ENCODE measurements around the gene CD80. TPM values are rescaled to one million over a fixed set of nuclear protein-coding genes. Genes with fewer than 3 reads are reported as not detected.

Gene CD80
- polyA plus RNA-seq, 4 donors: 0.21 to 0.53 (median 0.27) TPM; not detected in 1

DNA sequence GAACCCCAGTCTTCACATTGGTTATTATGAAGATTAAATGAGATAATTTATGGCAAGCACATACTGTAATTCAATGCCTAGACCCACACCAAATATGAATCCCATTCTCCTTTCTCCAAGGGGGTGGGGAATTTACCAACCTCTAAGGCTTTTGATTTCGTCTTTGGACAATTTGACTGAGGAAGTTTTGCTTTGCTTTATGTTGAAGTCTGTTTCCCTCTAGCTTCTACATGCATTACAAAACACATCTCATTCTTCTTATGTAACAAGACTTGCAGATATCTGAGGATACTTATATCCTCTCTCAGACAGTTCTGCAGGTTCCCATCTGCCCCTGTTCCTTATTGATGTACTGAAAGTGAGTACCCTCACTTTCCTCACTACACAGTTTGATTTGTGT, 12.2 kb downstream of the CD80 start:
- FAIRE-seq (no peak), DNase-seq (no peak)
- 70 to 94% (median 76%) methylated on average over 1 of the region's 1 CpG for WGBS, 3 donors

DNA sequence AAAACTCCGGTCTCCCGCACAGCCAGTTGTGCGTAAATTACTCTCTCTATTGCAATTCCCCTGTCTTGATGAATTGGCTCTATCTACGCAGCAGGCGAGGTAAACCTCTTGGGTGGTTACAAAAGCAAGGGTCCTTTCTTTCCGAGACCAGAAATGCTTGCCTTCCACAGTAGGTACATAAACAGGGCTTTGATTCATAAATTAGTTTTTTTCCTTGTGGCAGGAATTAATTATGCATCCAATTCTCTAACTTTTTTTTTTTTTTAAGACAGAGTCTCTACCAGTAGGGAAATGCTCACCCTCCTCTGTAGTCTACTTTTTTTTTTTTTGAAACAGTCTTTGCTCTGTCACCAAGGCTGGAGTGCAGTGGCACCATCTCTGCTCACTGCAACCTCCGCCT, 16.3 kb downstream of the CD80 start:
- Histone ChIP-seq H3K4me3 (ENCODE audit: low read depth in 1 of 3, low read length in 3 of 3) (no peak overlapping the region), H3K4me1 (ENCODE audit: control insufficient read depth in 3 of 3, insufficient read depth in 2 of 3, low read depth in 1 of 3, low read length in 2 of 3) (no peaks in the 10 kb centered on the region), H3K27me3 (ENCODE audit: control insufficient read depth in 3 of 3, insufficient read depth in 3 of 3, low read length in 3 of 3) (no peaks in the 10 kb centered on the region), H3K9me3 (ENCODE audit: control insufficient read depth in 2 of 2, insufficient read depth in 1 of 2, low read depth in 1 of 2, low read length in 1 of 2) (peaks cover 0 to 8% of the 10 kb centered on the region in 2 donors), H3K36me3 (ENCODE audit: control insufficient read depth in 3 of 3, insufficient read depth in 2 of 3, low read depth in 1 of 3, low read length in 3 of 3) (no peaks in the 10 kb centered on the region), H3K27ac (ENCODE audit: low read depth in 1 of 3, low read length in 2 of 3) (no peak overlapping the region)
- FAIRE-seq (no peak), DNase-seq (no peak)
- 84 to 94% (median 90%) methylated on average over 7 of the region's 7 CpGs for WGBS, 3 donors

More for the DNA sequence above, 12.2 kb downstream of the CD80 start:
- Histone ChIP-seq H3K27ac (ENCODE audit: low read depth in 1 of 3, low read length in 2 of 3) (no peak overlapping the region), H3K9me3 (ENCODE audit: control insufficient read depth in 2 of 2, insufficient read depth in 1 of 2, low read depth in 1 of 2, low read length in 1 of 2) (peaks cover 0 to 8% of the 10 kb centered on the region in 2 donors), H3K4me3 (ENCODE audit: low read depth in 1 of 3, low read length in 3 of 3) (no peak overlapping the region), H3K4me1 (ENCODE audit: control insufficient read depth in 3 of 3, insufficient read depth in 2 of 3, low read depth in 1 of 3, low read length in 2 of 3) (no peaks in the 10 kb centered on the region), H3K27me3 (ENCODE audit: control insufficient read depth in 3 of 3, insufficient read depth in 3 of 3, low read length in 3 of 3) (no peaks in the 10 kb centered on the region), H3K36me3 (ENCODE audit: control insufficient read depth in 3 of 3, insufficient read depth in 2 of 3, low read depth in 1 of 3, low read length in 3 of 3) (no peaks in the 10 kb centered on the region)

DNA sequence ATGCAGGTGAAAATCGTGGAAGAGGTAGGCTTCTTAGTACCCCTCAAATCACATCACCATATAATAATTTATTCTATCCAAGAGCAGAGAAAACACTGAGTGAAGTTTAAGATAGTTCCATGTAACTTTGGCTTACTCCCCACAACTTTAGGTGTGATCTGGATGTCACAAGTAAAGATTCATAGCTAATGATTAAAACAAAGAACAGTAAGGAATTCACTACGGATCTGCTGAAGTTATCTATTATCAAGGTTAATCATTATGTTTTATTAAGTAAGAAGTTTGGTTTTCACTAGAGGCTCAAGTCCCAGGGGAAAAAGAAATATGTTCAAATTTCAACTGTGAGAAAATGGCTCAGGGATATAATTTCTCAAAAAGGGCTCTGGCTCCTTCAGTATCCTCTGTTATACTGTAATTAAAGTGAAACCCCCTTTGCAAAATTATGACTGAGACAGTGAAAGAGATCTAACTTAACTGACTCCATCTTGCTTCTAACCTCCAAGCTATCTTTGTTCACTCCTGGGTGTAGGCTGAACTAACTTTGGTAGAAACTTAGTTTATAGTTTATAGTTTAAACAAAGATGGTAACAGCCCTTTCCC, 17.1 kb downstream of the CD80 start:
- no peak for FAIRE-seq
- H3K4me3 ChIP-seq (ENCODE audit: low read depth in 1 of 3, low read length in 3 of 3): no peak overlapping the region
- H3K4me1 ChIP-seq (ENCODE audit: control insufficient read depth in 3 of 3, insufficient read depth in 2 of 3, low read depth in 1 of 3, low read length in 2 of 3): no peaks in the 10 kb centered on the region
- H3K27me3 ChIP-seq (ENCODE audit: control insufficient read depth in 3 of 3, insufficient read depth in 3 of 3, low read length in 3 of 3): no peaks in the 10 kb centered on the region
- H3K9me3 ChIP-seq (ENCODE audit: control insufficient read depth in 2 of 2, insufficient read depth in 1 of 2, low read depth in 1 of 2, low read length in 1 of 2): peaks cover 0 to 8% of the 10 kb centered on the region in 2 donors
- 37 to 53% (median 38%) methylated on average over 2 of the region's 2 CpGs for WGBS, 3 donors
- no peaks in the 10 kb centered on the region for H3K36me3 ChIP-seq (ENCODE audit: control insufficient read depth in 3 of 3, insufficient read depth in 2 of 3, low read depth in 1 of 3, low read length in 3 of 3)
- no peak for DNase-seq
- no peak overlapping the region for H3K27ac ChIP-seq (ENCODE audit: low read depth in 1 of 3, low read length in 2 of 3)

DNA sequence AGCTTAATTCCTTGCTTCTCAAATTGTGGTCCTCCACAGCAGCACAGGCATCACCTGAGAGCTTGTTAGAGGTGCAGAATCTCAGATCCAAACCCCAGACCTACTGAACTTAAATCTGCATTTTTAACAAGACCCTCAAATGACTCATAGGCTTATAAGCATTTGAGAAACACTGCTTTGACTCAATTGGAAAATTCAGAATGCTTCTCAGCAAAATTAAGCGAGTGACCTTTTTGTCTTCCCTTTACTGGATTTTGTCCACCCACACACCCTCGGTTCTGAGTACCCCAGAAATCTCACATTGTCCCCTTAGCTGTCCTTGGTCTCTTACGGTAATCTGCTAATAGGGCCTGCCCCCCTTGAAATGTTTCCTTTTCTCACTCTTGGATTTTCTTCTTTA, 17.9 kb downstream of the CD80 start:
- no peak overlapping the region for H3K4me3 ChIP-seq (ENCODE audit: low read depth in 1 of 3, low read length in 3 of 3)
- no peaks in the 10 kb centered on the region for H3K4me1 ChIP-seq (ENCODE audit: control insufficient read depth in 3 of 3, insufficient read depth in 2 of 3, low read depth in 1 of 3, low read length in 2 of 3)
- no peak for DNase-seq
- peaks cover 0 to 8% of the 10 kb centered on the region in 2 donors for H3K9me3 ChIP-seq (ENCODE audit: control insufficient read depth in 2 of 2, insufficient read depth in 1 of 2, low read depth in 1 of 2, low read length in 1 of 2)
- WGBS, 3 donors: 61 to 70% (median 67%) methylated on average over 3 of the region's 3 CpGs
- no peak overlapping the region for H3K27ac ChIP-seq (ENCODE audit: low read depth in 1 of 3, low read length in 2 of 3)
- no peak for FAIRE-seq
- no peaks in the 10 kb centered on the region for H3K27me3 ChIP-seq (ENCODE audit: control insufficient read depth in 3 of 3, insufficient read depth in 3 of 3, low read length in 3 of 3)
- no peaks in the 10 kb centered on the region for H3K36me3 ChIP-seq (ENCODE audit: control insufficient read depth in 3 of 3, insufficient read depth in 2 of 3, low read depth in 1 of 3, low read length in 3 of 3)

DNA sequence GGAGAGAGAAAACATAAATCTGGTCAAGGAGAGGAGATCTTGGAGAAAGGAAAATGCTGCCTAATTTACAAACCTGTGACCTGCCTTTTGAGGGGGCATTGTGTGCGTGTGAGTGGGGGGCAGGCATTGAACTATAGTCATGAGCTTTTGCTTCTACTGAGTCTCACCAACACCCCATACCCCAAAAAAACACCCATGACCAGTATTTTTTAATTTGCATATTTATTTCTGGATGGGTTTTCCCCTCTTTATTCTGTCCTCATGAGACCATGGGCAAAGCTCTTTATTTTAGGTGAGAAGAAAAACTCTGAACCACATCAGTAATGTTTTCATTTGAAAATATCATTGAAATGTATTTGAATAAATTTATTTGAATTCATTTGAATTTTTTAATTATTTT, 20.6 kb downstream of the CD80 start:
- Histone ChIP-seq H3K36me3 (ENCODE audit: control insufficient read depth in 3 of 3, insufficient read depth in 2 of 3, low read depth in 1 of 3, low read length in 3 of 3) (no peaks in the 10 kb centered on the region), H3K4me3 (ENCODE audit: low read depth in 1 of 3, low read length in 3 of 3) (no peak overlapping the region), H3K27me3 (ENCODE audit: control insufficient read depth in 3 of 3, insufficient read depth in 3 of 3, low read length in 3 of 3) (no peaks in the 10 kb centered on the region), H3K4me1 (ENCODE audit: control insufficient read depth in 3 of 3, insufficient read depth in 2 of 3, low read depth in 1 of 3, low read length in 2 of 3) (no peaks in the 10 kb centered on the region), H3K9me3 (ENCODE audit: control insufficient read depth in 2 of 2, insufficient read depth in 1 of 2, low read depth in 1 of 2, low read length in 1 of 2) (peaks cover 0 to 8% of the 10 kb centered on the region in 2 donors), H3K27ac (ENCODE audit: low read depth in 1 of 3, low read length in 2 of 3) (no peak overlapping the region)
- WGBS, 3 donors: 80 to 88% (median 80%) methylated on average over 1 of the region's 1 CpG
- no peak for DNase-seq
- FAIRE-seq: no peak

DNA sequence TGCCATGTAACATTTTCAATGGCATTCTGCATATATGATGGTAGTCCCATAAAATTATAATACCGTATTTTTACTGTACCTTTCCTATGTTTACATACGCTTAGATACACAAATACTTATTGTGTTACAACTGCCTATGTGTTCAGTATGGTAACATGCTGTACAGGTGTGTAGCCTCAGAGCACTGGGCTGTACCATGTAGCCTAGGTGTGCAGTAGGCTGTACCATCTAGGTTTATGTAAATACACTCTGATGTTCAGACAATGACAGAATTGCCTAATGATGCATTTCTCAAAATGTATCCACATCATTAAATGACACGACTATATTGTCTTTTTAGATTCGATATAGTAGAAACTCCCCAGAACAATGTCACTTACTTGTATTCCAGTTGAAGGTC, 22.7 kb downstream of the CD80 start:
- Histone ChIP-seq H3K4me1 (ENCODE audit: control insufficient read depth in 3 of 3, insufficient read depth in 2 of 3, low read depth in 1 of 3, low read length in 2 of 3) (no peaks in the 10 kb centered on the region), H3K27ac (ENCODE audit: low read depth in 1 of 3, low read length in 2 of 3) (no peak overlapping the region), H3K27me3 (ENCODE audit: control insufficient read depth in 3 of 3, insufficient read depth in 3 of 3, low read length in 3 of 3) (no peaks in the 10 kb centered on the region), H3K36me3 (ENCODE audit: control insufficient read depth in 3 of 3, insufficient read depth in 2 of 3, low read depth in 1 of 3, low read length in 3 of 3) (no peaks in the 10 kb centered on the region), H3K9me3 (ENCODE audit: control insufficient read depth in 2 of 2, insufficient read depth in 1 of 2, low read depth in 1 of 2, low read length in 1 of 2) (no peaks in the 10 kb centered on the region), H3K4me3 (ENCODE audit: low read depth in 1 of 3, low read length in 3 of 3) (no peak overlapping the region)
- FAIRE-seq (no peak), DNase-seq (no peak)
- 89 to 93% (median 91%) methylated on average over 4 of the region's 4 CpGs for WGBS, 3 donors

DNA sequence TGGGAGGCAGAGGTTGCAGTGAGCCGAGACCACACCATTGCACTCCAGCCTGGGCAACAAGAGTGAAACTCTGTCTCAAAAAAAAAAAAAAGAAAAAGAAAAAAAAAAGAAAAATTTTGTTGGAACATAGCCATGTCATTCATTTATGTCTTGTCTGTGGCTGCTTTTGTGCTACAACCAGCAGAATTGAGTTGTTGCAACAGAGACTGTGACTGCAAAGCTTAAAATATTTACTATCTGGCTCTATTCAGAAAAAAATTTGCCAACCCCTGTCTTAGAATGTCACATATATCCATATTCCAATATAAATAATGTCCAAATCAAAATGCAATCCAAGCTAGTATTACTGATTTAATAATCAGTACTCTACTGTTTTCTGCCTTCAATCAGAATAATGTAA, 25.1 kb downstream of the CD80 start:
- H3K4me1 ChIP-seq (ENCODE audit: control insufficient read depth in 3 of 3, insufficient read depth in 2 of 3, low read depth in 1 of 3, low read length in 2 of 3): no peaks in the 10 kb centered on the region
- no peak overlapping the region for H3K27ac ChIP-seq (ENCODE audit: low read depth in 1 of 3, low read length in 2 of 3)
- 76 to 100% (median 100%) methylated on average over 1 of the region's 1 CpG for WGBS, 3 donors
- DNase-seq (no peak), FAIRE-seq (no peak)
- no peaks in the 10 kb centered on the region for H3K36me3 ChIP-seq (ENCODE audit: control insufficient read depth in 3 of 3, insufficient read depth in 2 of 3, low read depth in 1 of 3, low read length in 3 of 3)
- H3K27me3 ChIP-seq (ENCODE audit: control insufficient read depth in 3 of 3, insufficient read depth in 3 of 3, low read length in 3 of 3): no peaks in the 10 kb centered on the region
- H3K4me3 ChIP-seq (ENCODE audit: low read depth in 1 of 3, low read length in 3 of 3): no peak overlapping the region
- H3K9me3 ChIP-seq (ENCODE audit: control insufficient read depth in 2 of 2, insufficient read depth in 1 of 2, low read depth in 1 of 2, low read length in 1 of 2): no peaks in the 10 kb centered on the region

DNA sequence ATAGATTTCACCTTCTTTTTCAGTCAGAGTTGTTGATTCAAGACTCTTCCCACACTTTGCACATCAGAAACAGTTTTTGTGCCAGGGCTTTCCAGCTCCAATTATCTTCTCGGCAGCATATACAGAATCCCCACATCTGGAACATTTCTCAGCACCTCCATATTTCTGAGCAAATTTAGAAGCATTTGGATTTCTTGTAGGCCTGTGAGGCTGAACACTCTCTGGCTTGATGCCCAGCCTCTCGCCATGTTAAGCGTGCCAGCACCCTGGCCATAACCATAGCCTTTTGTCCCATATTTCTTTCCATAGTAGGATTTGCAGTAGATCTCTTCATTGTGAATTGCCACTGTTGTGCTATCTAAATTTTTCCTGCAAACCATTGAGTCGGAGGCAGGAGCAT, 28.3 kb downstream of the CD80 start:
- H3K27ac ChIP-seq (ENCODE audit: low read depth in 1 of 3, low read length in 2 of 3): no peak overlapping the region
- WGBS, 3 donors: 89 to 98% (median 97%) methylated on average over 4 of the region's 4 CpGs
- H3K9me3 ChIP-seq (ENCODE audit: control insufficient read depth in 2 of 2, insufficient read depth in 1 of 2, low read depth in 1 of 2, low read length in 1 of 2): no peaks in the 10 kb centered on the region
- H3K27me3 ChIP-seq (ENCODE audit: control insufficient read depth in 3 of 3, insufficient read depth in 3 of 3, low read length in 3 of 3): no peaks in the 10 kb centered on the region
- no peaks in the 10 kb centered on the region for H3K4me1 ChIP-seq (ENCODE audit: control insufficient read depth in 3 of 3, insufficient read depth in 2 of 3, low read depth in 1 of 3, low read length in 2 of 3)
- no peak overlapping the region for H3K4me3 ChIP-seq (ENCODE audit: low read depth in 1 of 3, low read length in 3 of 3)
- H3K36me3 ChIP-seq (ENCODE audit: control insufficient read depth in 3 of 3, insufficient read depth in 2 of 3, low read depth in 1 of 3, low read length in 3 of 3): no peaks in the 10 kb centered on the region
- DNase-seq (no peak), FAIRE-seq (no peak)

DNA sequence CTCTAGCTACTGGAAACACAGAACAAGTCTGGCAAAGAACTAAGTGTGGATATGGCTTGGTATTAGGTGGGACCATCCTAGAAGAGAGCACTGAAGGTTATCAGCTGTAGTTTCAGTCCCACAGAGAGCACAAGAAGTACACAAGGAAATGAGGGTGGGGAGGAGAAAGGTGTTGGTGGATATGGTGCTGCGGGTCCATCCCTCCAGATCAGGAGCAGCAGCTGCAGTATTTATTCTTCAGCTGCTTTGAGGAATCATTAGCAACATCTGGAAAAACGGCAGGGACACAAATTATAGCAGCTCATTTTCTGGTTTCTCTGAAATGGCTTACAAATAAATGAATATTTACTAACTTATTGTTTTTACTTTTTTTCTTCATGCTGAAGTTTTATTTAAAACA, 29.0 kb downstream of the CD80 start:
- Histone ChIP-seq H3K4me3 (ENCODE audit: low read depth in 1 of 3, low read length in 3 of 3) (no peak overlapping the region), H3K27ac (ENCODE audit: low read depth in 1 of 3, low read length in 2 of 3) (no peak overlapping the region), H3K4me1 (ENCODE audit: control insufficient read depth in 3 of 3, insufficient read depth in 2 of 3, low read depth in 1 of 3, low read length in 2 of 3) (no peaks in the 10 kb centered on the region), H3K36me3 (ENCODE audit: control insufficient read depth in 3 of 3, insufficient read depth in 2 of 3, low read depth in 1 of 3, low read length in 3 of 3) (peaks cover 0 to 2% (median under 1%) of the 10 kb centered on the region in 3 donors), H3K9me3 (ENCODE audit: control insufficient read depth in 2 of 2, insufficient read depth in 1 of 2, low read depth in 1 of 2, low read length in 1 of 2) (no peaks in the 10 kb centered on the region), H3K27me3 (ENCODE audit: control insufficient read depth in 3 of 3, insufficient read depth in 3 of 3, low read length in 3 of 3) (no peaks in the 10 kb centered on the region)
- FAIRE-seq (no peak), DNase-seq (no peak)
- WGBS, 3 donors: 66 to 79% (median 76%) methylated on average over 2 of the region's 2 CpGs

All from small intestine (tissue), 7 donors.